Stimulated activated CD4-positive, alpha-beta T cell treated with anti-CD3 and anti-CD28 coated beads, Interleukin-4, amount 100 ng/mL, for 4 hours (primary cell): Measurements from ENCODE around the gene RIC1.
"Not testable (repeated sequence)": the region's sequence is repeated elsewhere in the genome, so short reads cannot be mapped to it uniquely, and the experiment has no call there.

Experiments used
- DNase-seq, 2 experiments: peaks; one replicate each; pipeline ENCODE4 v3.0.0-alpha.2; 2020

The RIC1 gene

DNA sequence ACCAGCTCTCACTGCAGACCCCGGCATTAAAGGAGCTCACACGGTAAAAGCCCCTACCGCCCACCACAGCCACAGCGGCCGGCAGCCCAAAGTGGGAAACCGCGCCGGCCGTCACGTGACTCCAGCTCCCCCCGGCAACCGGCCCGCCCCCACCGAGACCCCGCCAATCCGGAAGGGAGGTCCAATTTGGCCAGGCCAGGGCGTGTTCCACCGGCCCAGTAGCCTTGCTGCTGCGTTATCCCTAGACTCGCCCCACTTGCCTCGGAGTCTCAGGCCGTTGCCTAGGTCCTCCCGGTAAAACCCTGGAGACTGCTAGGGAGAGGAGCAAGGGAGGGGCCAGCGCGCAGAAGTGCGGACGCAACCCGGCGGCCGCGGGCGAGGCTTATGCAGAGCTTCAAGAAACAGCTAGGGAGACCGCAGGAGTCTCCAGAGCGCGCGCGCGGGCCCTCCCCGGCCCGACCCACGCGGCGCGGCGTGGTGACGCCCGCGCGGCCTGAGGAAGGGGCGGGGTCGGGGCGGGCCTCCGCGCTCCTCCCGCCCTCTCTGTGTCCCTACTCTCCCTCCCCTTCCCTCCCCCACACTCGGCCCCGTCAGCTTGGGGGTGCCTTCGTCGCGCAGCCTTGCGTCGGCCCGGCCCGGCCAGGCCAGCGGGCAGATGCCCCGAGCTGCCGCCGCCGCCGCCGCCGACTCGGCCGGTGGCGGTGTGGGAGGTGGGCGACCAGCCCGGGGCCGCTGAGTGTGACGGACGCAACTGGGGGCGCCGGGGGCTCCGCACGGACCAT is at the start of gene RIC1:
TSS of gene RIC1 (plus strand) at position 578 of the 782 bp plus-strand sequence. CDS start at position 781, 203 bp downstream.
- DNase-seq: peak; percentile 86 to 88

GRCh38 chr9:5579881-5580280 is 49.0 kb upstream of the RIC1 start:
- no peak for DNase-seq

DNA sequence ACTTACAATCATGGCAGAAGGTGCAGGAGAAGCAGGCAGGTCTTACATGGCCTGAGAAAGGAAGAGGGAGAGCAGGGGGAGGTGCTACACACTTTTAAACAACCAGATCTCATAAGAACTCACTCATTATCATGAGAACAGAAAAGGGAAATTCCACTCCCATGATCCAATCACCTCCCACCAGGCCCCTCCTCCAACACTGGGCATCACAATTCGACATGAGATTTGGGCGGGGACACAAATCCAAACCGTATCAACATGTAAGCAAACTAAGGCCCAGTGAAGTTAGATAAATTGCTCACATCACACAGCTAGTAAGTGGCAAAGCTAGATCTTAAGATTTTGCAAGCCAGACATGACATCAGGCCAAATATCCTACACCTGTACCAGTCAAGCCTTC is 48.3 kb upstream of the RIC1 start:
- DNase-seq: no peak

GRCh38 chr9:5581706-5582105 is 47.2 kb upstream of the RIC1 start:
- not testable (repeated sequence) for DNase-seq

- peak in 1 of 2 experiments; percentile 32 for DNase-seq
Observed at GRCh38 chr9:5582835-5583195, 46.1 kb upstream of the RIC1 start.

DNA sequence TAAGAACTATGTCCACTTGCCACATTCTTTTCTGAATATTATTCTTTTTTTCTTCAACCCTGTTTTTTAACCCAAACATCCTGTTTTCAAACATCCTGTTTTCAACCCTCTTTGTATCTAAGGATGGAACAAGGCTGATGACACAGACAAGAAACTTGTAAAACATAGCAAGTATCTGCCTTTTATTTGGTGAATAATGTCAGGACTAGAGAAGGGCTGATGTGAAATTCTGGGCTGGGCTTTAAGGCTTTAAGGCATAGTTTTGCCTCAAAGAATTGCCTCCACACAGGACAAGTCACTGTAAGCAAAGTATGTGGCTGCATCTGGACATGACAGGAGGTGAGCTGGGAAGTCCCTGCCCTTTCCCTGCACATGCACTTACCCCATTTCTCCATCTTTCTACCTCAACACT is 42.5 kb upstream of the RIC1 start:
- no peak for DNase-seq

- DNase-seq: peak; percentile 16 to 38
Observed at GRCh38 chr9:5587024-5587423, 41.9 kb upstream of the RIC1 start.

GRCh38 chr9:5592231-5592630 is 36.7 kb upstream of the RIC1 start:
- DNase-seq: no peak

GRCh38 chr9:5592904-5593303 is 36.0 kb upstream of the RIC1 start:
- DNase-seq: no peak

GRCh38 chr9:5593904-5594303 is 35.0 kb upstream of the RIC1 start:
- DNase-seq: no peak

- DNase-seq: no peak
Observed at GRCh38 chr9:5596173-5596572, 32.7 kb upstream of the RIC1 start.

DNA sequence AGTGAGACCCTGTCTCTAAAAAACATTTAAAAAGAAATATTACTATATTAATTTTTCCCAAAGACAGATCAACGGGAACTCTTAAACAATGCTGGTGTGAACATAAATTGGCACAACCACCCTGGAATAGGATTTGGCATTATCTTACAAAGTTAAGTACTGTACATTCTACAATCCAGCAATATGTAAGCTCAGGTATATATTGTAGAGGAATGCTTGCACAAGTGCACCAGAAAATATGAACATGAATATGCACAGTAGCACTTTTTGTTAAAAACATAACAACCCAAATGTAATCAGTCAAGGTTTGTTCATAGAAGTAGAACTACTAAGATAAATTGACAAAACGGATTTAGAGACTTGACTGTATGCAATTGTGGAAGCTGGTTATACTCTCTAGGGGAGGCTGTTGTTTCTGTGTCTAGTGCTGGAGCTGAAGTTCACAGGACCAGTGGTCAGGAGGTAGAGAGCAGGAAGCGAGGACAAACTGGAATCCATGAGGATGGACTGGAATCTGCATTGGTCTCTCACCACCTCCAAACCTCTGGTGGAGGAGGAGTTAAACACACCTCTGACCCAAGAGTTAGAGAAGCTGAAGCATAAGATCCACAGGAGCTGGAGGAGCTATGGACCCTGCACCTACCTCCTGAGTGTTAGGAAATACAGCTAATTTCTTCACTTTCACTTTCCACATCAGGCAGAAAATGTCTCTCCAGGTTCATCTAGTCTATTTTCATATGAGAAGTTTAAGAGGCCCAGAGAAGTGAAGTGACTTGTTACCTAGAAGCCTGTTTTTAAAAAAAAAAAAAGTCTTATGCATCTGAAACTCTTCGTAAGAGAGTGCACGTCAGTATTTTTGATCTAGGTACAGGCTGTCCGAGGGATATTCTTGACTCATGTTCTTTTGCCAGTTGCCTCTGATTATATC is 20.3 kb upstream of the RIC1 start:
- no peak for DNase-seq

GRCh38 chr9:5609226-5609596 is 19.7 kb upstream of the RIC1 start:
- DNase-seq: no peak

- no peak for DNase-seq
Observed at GRCh38 chr9:5610491-5610890, 18.4 kb upstream of the RIC1 start.

- no peak for DNase-seq
Observed at GRCh38 chr9:5611321-5612184, 17.4 kb upstream of the RIC1 start.

GRCh38 chr9:5612185-5612530 is 16.7 kb upstream of the RIC1 start:
- DNase-seq: no peak

GRCh38 chr9:5614192-5614591 is 14.7 kb upstream of the RIC1 start:
- no peak for DNase-seq

GRCh38 chr9:5614985-5615384 is 13.9 kb upstream of the RIC1 start:
- DNase-seq: no peak

- DNase-seq: no peak
Observed at GRCh38 chr9:5617749-5618148, 11.2 kb upstream of the RIC1 start.

GRCh38 chr9:5620494-5620893 is 8.4 kb upstream of the RIC1 start:
- DNase-seq: no peak

- DNase-seq: no peak
Observed at GRCh38 chr9:5621327-5621726, 7.6 kb upstream of the RIC1 start.

- no peak for DNase-seq
Observed at GRCh38 chr9:5622016-5622415, 6.9 kb upstream of the RIC1 start.

GRCh38 chr9:5624655-5625054 is 4.3 kb upstream of the RIC1 start:
- no peak for DNase-seq
